ENCODE measurements around the gene SRSF5.

SRSF5 gene

DNA sequence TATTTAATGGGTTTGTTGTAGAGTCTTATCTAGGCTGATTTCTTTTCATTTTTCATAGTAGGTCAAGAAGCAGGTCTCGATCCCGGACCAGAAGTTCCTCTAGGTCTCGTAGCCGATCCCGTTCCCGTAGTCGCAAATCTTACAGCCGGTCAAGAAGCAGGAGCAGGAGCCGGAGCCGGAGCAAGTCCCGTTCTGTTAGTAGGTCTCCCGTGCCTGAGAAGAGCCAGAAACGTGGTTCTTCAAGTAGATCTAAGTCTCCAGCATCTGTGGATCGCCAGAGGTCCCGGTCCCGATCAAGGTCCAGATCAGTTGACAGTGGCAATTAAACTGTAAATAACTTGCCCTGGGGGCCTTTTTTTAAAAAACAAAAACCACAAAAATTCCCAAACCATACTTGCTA lies 4.2 kb downstream of the SRSF5 start:
- DNase-seq = no peak

DNA sequence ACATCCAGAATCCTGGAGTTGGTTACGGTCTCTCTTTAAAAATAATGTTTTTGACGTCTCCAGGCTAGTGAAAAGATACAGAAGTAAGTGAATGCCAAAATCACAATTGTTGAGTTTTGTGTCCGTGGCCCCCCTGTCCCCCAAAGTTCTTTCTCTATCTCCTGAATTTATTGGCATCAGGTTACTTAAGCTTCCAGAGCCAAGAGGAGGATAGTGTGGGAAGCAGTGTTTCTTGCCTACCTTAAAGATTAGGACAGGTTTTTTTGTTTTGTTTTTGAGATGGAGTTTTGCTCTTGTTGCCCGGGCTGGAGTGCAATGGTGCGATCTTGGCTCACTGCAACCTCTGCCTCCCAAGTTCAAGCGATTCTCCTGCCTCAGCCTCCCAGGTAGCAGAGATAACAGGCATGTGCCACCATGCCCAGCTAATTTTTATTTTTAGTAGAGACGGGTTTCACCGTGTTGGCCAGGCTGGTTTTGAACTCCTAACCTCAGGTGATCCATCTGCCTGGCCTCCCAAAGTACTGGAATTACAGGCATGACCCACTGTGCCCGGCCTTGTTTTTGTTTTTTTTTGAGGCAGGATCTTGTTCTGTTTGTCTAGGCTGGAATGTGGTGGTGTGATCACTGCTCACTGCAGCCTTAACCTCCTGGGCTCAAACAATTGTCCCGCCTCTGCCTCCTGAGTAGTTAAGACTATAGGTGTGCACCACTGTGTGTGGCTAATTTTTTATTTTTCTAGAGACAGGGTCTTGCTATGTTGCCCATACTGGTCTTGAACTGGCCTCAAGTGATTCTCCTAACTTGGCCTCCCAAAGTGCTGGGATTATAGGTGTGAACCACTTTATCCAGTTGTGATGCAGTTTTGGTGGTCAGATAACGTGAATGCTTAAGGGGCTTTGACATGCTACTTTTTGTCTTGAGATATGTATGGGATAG lies 5.4 kb downstream of the SRSF5 start:
- DNase-seq = no peak

DNA sequence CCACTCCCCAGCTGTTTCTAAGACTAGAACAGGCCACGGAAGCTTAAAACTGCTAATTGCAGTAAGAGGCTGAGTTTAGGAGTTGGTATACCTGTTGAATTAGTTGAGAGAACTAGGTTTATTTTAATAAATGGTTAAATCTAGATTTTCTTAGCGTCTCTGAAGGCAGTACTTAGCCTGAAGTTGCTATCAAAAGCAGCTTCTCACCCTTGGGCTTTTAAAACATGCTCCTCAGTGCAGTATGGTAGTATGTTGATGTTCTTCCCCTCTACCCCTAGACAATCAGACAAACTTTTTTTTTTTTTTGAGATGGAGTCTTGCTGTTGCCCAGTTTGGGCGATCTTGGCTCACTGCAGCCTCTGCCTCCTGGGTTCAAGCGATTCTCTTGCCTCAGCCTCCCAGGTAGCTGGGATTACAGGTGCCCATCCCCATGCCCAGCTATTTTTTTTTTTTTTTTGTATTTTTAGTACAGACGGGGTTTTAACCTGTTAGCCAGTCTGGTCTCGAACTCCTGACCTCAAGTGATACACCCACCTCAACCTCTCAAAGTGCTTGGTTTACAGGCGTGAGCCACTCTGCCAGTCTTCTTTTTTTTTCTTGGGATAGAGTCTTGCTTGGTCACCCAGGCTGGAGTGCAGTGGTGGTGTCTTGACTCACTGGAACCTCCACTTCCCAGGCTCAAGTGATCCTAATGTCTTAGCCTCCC lies 6.8 kb downstream of the SRSF5 start:
- no peak for DNase-seq

DNA sequence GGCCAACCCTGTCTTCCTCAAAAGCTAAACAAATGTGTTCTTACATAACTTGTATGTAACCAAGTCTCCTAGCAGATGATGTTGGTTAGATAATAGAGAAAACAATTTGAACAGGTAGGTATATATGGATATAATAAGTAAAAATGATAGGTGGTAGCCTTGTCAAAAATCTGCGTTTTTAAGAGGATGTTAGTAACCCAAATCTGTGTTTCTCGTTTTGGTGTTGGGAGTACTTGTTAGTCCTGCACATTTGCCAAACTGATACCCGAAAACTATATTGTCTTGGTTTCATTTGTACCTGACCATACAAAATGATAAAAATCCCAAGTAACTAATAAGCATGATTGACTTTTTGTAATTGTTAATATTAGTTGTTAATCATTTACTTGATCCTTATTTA lies 8.1 kb downstream of the SRSF5 start:
- DNase-seq = no peak

DNA sequence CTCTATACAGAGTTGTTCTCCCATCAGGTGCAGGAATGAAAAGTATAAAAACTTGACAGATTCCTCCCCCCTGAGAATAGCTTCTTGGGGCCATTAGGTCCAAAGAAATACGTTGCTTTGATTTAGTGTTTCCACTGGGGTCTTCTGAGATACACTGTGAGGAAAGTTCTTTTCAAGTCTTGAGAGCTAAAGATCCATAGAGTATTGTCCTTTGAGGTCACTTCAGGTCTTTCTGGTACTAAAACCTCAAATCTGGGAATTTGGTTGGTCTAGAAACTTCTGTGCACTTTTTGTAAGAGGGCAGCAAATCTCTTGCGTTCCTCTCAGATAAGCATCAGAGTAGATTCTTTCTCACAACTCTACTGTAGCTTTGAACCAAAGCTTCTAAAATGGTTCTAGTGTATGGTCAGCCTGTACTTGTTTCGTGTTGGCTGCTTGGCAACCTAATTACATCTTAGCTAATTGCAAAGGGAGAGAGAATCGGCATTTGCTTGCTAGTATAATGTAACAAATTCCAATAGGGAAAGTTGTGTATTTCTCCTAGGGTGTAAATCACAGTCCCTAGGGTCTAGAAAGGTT lies 10.0 kb downstream of the SRSF5 start:
- DNase-seq = no peak

DNA sequence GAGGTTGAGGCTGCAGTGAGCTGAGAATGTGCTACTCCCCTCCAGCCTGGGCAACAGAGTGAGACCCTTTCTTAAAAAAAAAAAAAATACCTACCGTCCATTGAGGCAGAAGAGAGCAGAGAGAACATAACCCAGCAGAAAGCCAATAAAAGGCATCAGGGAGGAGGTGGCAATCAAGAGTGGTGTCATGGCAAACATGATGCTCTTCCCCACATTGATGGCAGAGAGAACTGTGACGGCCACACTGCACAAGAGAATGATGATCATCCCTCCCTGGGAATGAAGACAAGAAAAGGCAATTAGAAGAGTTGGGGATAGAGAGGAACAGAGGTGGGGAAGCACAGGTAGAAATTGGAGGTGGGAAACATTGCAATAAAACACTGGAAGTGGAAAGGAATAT lies 12.1 kb downstream of the SRSF5 start:
- DNase-seq = no peak

DNA sequence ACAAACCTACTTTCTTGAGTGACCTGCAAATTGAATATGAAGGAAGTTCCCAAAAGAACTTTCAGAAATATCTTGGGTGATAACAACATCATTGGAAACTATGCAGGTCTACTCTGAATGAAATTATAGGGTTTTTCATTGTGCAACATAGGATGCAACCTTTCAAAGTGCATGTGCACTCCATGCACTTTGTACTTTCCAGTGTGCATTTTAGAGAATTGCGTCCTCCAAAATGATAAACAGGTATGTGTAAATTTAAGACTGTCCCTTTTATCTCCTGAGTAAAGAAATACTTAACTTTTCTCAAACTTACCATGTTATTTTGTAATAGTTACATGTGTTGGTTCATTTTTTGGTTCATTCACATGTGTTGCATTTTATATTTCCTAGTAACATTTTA lies 13.2 kb downstream of the SRSF5 start:
- DNase-seq = no peak

DNA sequence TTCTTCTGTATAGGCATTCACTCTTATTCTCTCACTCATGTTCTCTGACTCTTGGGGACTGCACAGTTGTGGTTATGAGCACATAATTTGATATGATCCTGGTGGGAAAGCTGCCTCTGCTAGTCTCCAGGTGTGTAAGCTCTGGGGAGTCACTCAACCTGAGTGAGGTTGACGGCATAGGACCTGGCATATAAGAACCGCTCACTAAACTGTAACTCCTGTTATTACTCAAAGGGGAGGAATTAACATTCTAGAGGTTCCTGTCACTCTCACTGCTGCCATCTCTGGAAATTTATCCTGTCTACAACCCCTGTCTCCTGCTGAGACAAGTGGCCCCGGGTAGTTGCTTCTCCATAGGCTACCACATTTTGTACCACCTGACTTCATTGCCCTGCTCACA lies 14.0 kb downstream of the SRSF5 start:
- no peak for DNase-seq

DNA sequence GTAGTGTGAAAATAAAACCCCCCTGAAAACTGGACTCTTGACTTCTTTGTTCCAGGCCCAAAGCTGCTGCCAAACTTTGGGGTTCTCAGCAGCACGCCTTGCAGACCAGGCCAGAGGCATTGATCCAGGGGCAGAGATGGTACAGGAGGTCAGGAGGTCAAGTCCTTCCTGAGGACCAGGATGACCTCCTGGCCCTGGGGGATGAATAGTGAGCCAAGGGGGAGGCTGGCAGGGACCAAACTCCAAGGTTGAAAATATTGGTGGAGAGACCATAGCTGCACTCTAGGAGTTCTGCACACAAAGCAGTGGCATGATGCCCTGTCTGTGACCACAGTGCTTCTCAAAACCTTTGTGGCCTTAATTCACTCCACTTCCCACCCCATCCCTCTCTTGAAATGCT lies 18.0 kb downstream of the SRSF5 start:
- no peak for DNase-seq

DNA sequence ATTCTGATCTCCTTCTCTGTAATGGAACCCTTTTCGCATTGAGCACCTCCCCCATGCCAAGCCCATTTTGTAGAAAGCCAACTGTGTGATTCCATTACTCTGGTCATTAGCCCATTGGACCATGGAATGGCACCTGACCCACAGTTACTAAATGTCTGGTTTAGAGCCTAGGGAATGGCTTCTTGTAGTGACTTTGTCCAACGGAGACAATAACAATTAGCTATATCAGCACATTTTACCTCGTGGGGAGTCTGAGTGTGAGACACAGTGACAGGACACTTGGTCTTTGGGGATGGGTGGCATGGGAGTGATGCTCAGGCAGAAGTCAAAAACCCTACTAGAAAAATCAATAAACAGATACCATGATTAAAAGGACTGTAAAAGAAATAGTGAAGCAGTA lies 19.7 kb downstream of the SRSF5 start:
- no peak for DNase-seq

DNA sequence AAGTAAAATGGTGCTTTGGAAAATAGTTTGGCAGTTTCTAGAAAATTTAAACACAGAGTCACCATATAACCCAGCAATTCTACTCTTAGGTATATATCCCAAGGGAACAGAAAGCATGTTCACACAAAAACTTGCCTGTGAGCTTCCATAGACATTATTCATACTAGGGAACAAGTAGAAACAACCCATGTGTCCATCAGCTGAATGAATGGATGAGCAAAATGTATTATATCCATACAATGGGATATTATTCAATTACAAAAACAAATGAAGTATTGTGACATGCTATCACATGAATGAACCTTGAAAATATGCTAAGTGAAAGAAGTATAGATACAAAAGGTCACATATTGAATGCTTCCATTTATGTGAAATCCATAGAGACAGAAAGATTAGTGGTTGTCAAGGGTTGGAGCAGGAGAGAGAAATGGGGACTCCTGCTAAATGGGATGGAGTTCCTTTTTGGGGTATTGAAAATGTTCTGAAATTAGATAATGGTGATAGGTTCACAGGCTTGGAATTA lies 22.2 kb downstream of the SRSF5 start:
- DNase-seq = no peak

DNA sequence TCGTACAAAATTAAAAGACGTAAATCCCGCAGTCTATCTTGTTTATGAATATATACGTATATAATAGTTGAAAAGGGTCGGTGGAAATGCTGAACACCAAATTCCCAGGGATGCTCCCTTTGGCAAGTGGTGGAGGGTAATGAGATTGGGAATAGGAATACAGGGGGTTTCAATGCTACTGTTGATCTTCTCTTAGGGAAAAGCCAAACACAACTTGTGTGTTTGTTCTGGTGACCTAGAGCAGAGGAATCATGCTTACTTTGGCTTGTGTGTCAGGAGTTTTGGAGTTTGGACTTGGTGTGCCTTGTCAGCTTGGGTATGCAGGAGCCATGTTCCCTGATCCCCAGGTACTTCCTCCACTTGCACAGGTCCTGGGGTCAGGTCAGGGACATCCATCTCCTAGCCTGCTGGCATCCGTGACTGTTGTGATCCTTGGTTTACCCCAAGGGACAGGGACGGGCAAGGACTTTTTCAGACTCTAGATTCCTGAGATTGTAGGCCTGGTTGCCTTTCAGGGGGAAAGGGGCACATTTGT lies 26.0 kb downstream of the SRSF5 start:
- no peak for DNase-seq

DNA sequence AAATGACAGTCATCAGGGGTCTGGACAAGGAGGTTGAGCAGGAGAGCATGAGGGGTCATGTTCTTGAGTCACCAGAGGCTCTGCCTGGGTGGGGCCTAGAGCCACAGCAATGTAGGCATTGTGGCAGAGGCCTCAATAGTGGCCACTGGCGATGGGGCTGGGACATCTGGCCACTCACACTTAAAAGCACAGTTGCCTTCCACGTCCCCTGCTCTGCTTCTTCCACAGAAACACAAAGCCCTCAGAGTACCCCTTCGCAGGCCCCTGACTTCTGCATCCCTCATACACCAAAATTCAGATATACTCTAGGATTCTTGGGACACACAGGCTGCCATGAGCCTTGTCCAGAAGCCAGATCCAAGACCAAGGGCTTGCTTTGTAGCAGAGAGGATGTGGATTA lies 27.8 kb downstream of the SRSF5 start:
- no peak for DNase-seq

DNA sequence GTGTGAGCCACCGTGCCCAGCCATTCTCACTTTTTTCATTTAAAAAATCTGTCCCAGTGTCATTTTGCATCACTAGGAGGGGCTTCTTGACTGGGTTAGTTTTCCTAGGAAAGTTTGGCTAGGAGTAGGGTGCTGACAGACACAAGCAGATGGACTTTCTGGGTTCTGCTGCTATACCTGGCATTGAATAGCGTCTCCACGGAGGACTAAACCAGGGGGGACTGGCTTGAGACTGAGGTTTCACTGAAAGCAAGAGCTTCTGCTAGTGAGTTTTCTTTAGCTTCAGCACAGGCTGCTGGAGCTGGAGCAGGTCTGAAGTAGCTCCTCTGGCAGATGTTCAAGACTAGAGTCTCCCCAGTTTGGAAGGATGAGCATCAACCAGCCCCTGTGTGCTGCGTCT lies 28.7 kb downstream of the SRSF5 start:
- no peak for DNase-seq

DNA sequence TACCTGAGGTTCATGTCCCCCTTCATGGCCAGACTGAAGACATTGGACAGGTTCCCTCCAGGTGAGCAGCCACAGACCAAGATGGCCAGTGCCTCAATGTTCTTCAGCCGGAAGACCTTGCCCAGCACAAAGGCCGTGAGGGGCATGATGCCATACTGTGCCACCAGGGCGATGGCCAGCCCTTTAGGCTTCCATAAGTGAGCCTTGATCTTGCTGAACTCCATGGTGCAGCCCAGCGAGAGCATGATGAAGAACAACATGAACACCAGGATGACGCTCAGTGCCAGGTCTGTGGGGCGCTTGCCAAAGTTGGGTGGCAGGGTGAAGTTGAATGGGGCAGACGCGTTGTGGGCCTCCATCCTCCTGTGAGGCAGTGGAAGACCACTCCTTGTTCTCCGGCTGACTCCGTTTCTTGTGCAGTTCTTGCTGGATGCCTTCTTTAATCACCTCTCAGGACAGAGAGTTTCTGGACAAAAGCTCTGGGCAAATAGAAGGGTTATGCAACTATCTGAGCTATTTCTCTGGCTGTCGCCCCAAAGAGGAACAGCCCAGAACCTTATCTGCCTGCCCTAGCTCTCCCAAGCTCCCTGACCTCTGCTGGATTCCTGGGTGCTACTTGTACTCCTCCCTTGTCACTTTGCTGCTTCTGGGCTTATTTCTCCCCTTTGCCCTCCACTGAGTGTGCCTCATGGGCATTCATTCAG lies 30.0 kb downstream of the SRSF5 start, which contains the start of gene SLC10A1:
TSS of gene SLC10A1 (minus strand) at position 445 of the 704 bp plus-strand sequence. CDS start at position 359, 86 bp downstream.
- no peak for DNase-seq

DNA sequence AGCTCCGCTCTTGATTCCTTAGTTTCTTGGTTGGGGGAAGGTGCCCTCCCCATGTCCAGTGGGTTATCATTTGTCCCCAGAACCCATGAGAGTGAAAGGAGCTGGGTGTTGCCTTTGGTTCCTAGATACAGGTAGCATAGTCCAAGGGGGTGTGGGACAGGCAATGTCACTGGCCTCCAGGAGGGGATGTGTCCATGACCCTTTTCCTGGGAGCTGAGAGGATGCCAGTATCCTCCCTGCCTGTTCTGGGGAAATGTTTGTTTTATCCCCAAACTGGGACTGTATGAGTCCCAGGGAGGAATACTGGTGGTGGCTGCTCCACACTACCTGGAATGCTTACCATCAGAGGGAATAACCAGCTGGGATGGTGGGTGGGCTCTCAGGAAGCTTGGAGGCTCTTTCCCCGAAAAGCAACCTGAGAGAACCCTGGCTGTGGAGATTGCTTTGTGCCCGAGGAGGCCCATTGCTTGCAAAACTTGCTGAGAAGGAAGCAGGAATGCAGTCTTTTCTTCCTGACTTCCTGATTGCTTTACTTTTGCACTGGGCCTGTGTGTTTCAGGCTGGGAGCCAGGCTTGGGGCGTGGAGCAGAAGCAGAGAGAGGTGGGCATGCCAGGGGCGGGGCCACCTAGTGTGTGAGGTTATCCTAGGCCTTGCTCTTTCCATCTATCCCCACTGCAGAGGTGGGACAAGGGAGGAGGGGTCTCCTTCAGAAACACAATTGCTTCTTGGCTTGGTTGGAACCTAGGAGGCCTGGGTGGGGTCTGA lies 30.8 kb downstream of the SRSF5 start:
- DNase-seq = no peak

DNA sequence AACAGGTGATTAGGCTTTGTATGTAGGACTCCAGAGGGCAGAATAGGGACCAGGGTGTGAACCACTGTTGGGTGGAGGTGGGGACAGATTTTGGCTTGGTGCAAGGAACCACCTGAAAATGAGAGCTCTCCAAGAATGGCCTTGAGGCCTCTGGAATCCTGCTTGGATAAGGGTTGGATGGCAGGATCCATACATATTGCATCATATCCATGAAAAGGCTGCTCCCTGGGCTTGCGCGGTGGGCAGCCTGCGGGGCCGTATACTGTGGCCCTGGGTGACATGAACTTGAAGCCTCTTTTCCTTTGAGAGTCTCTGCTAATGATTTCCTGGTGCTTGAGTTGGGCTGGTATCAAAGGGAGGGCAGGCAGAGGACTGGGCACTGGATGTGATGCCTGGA lies 31.4 kb downstream of the SRSF5 start:
- no peak for DNase-seq

DNA sequence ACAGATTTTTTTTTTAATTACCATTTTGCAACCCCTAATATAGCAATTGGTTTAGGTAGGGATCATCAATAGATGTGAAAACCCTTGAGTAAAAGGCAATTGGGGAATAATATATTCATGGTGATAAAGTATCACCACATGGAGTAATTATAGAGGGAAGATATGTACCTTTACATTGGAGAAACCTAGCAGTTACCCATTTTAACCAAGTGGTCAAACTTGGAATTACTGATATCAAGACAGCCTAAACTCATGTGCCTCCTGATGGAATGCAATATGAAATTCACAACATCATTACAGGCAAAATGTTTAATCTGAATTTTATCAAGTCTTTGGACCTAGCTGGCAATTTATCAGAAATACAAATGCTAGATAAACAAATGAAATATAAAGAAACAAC lies 36.8 kb downstream of the SRSF5 start:
- no peak for DNase-seq

DNA sequence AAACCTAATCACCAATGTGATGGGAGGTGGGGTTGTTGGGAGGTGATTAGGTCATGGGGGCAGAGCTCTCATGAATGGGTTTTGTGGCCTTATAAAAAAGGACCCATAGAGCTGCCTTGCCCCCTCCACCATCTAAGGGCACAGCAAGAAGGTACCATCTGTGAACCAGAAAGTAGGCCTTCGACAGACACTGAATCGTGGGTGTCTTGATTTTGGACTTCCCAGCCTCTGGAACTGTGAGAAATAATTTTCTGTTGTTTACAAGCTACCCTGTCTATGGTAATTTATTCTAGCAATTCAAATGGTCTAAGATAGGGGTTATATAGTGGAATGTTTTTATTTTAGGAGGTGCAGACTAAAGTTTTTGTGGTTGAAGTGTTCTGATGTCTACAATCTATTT lies 38.0 kb downstream of the SRSF5 start:
- no peak for DNase-seq

DNA sequence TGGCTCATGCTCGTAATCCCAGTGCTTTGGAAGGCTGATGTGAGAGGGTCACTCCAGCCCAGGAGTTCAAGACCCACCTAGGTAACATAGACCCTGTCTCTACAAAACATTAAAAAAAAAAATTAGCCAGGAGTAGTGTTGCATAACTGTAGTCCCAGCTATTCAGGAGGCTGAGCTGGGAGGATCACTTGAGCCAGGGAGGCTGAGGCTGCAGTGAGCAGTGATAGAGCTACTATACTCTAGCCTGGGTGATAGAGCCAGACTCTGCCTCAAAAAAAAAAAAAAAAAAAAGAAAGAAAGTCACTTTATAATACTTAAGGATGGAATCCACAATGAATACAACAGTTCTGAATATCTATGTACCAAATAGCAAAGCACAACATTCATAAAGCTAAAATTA lies 40.2 kb downstream of the SRSF5 start:
- no peak for DNase-seq

DNA sequence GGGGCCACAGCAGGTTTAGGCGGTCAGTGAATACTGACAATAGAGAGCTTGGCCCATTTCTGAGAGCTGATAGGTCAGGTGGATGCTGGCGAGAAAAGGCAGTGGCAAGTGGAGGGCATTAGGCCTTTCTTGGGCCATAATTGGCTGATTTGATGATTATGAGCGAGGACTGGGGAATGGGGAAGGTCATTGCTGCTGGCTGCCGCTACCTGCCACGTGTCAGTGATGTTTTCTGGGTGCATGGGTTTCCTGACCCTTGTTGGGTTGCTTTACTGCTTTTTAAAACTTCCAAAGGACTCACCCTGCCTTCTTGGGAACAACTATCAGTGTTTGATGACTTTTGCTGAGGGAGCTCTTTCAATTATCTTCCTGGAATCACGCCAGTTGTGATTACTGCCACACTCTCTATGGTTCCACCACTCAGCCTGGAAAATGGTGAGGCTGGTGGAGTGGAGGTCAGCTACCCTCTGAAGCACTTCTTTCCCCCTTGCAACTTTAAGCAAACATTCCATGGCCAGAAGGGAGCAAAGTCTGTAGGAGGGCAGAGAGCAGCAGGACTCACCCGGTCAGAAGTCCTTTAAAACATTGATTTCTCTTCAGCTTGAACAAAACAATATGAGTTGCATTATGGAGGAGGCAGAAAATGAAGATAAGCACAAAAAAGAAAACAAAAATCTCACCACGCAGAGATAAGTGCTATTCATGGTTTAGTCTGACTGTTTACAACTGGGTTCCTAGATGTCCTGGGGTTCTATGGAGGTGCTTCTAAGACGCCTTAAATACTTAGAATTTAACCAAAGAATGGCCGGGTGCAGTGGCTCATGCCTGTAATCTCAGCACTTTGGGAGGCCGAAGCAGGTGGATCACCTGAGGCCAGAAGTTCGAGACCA lies 42.2 kb downstream of the SRSF5 start:
- no peak for DNase-seq
